Measurements from ENCODE around the gene IQSEC1. TPM values are rescaled to one million over a fixed set of nuclear protein-coding genes. Genes with fewer than 3 reads are reported as not detected.
"Not testable (repeated sequence)": the region's sequence is repeated elsewhere in the genome, so short reads cannot be mapped to it uniquely, and the experiment has no call there.

Gene IQSEC1
- total and polyA plus RNA-seq, 10 of the 15 experiments (the other 5 are each of a cell fraction or from before 2014, with no cell fraction given): 0.92 to 55.2 (median 8.5) TPM

DNA sequence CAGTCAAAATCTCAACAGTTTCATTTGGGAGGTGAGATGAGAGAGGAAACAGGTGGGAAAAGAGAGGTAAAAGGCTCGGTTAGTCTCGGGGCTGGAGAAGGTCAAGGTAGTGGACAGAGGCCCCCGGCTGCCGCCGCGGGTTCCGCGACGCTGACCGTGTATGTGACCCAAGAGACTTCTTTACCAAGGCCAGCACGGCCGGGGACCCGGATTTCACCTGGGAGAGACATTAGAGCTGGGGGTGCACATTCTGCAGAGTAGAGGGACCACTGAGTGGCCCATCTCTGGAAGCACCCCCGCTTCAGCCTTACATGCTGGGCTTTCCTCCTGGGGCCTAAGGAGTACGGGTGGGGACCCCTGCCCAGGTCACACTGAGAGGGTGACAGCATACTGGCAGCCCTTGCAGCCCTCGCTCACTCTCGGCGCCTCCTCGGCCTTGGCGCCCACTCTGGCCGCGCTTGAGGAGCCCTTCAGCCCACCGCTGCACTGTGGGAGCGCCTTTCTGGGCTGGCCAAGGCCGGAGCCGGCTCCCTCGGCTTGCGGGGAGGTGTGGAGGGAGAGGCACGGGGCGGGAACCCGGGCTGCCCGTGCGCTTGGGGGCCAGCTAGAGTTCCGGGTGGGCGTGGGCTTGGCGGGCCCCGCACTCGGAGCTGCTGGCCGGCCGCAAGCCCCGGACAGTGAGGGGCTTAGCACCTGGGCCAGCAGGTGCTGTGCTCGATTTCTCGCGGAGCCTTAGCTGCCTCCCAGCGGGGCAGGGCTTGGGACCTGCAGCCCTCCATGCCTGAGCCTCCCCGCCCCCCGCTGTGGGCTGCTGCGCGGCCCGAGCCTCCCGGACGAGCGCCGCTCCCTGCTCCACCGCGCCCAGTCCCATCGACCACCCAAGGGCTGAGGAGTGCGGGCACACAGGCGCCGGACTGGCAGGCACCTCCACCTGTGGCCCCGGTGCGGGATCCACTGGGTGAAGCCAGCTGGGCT is 190.6 kb downstream of the IQSEC1 start (continued):
- TF ChIP-seq ASH2L (IDR thresholded peaks at IDR 0.05; ENCODE audit: borderline replicate concordance, low read depth) (no peak), BRCA1 (IDR thresholded peaks at IDR 0.05; ENCODE audit: low read depth, low read length) (no peak)

DNA sequence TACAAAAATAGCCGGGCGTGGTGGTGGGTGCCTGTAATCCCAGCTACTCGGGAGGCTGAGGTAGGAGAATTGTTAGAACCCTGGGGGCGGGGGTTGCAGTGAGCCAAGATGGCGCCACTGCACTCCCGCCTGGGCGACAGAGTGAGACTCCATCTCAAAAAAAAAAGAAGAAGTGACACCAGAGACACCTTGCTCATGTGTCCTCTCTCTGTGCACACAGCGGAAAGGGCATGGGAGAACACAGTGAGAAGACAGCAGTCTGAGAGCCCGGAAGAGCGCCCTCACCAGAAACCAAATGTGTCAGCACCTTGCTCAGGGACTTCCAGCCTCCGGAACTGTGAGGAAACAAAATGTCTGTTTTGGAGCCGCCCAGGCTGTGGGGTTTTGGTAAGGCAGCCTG is 191.4 kb downstream of the IQSEC1 start:
- Histone ChIP-seq H3K4me1 (ENCODE audit: control insufficient read depth, insufficient read depth, low read length) (peaks cover 34% of the 10 kb centered on the region), H3K27ac (ENCODE audit: control insufficient read depth, insufficient read depth) (0 out of 2 replicates have a peak overlapping the region, but pooled peaks have one; percentile 50), H3K4me2 (ENCODE audit: control insufficient read depth, insufficient read depth) (0 out of 2 replicates have a peak overlapping the region, but pooled peaks have one; percentile 44)
- 27% methylated on average over 10 of the region's 12 CpGs for WGBS (ENCODE audit: insufficient coverage, insufficient replicate concordance, low lambda C conversion rate, missing lambda C conversion rate)
- BruUV-seq (replicated peaks); intact Hi-C loops (cut with micrococcal nuclease; ENCODE audit: unreplicated experiment); H3K36me3 ChIP-seq (ENCODE audit: control insufficient read depth in 2 of 2, insufficient read depth in 2 of 2, low read length in 1 of 2); in situ Hi-C loops (cut with MboI); H3K9ac ChIP-seq (ENCODE audit: control insufficient read depth, insufficient read depth, low read length); H2AFZ ChIP-seq (ENCODE audit: control insufficient read depth, low read depth, low read length); H3K79me2 ChIP-seq (ENCODE audit: control insufficient read depth, insufficient read depth, low read length); POLR2A ChIA-PET; SMC1A ChIA-PET (ENCODE audit: uncharacterized antibody, unreplicated experiment); H3K4me3 ChIP-seq; H4K20me1 ChIP-seq (ENCODE audit: control insufficient read depth, insufficient read depth); CTCF ChIA-PET; H3K9me3 ChIP-seq (replicated peaks; ENCODE audit: control insufficient read depth, insufficient read depth, low read length); H3K27me3 ChIP-seq (replicated peaks in 1 of 2; ENCODE audit: control insufficient read depth in 2 of 2, insufficient read depth in 2 of 2, low read length in 1 of 2); FAIRE-seq; DNase-seq (ENCODE audit: low read depth, low spot score): not testable (repeated sequence)
- TF ChIP-seq, protein P1, sequence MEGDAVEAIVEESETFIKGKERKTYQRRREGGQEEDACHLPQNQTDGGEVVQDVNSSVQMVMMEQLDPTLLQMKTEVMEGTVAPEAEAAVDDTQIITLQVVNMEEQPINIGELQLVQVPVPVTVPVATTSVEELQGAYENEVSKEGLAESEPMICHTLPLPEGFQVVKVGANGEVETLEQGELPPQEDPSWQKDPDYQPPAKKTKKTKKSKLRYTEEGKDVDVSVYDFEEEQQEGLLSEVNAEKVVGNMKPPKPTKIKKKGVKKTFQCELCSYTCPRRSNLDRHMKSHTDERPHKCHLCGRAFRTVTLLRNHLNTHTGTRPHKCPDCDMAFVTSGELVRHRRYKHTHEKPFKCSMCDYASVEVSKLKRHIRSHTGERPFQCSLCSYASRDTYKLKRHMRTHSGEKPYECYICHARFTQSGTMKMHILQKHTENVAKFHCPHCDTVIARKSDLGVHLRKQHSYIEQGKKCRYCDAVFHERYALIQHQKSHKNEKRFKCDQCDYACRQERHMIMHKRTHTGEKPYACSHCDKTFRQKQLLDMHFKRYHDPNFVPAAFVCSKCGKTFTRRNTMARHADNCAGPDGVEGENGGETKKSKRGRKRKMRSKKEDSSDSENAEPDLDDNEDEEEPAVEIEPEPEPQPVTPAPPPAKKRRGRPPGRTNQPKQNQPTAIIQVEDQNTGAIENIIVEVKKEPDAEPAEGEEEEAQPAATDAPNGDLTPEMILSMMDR (IDR thresholded peaks at IDR 0.05 in 2 of 3, conservative IDR thresholded peaks at IDR 0.05 in 1 of 3; ENCODE audit: control insufficient read depth in 2 of 3, extremely low read depth in 1 of 3, insufficient read depth in 1 of 3, low read depth in 3 of 3, low read length in 3 of 3): peak in 2 of 3 experiments; percentile 5 to 25; a peak in 1 of 6 replicates
- TF ChIP-seq SPI1 (IDR thresholded peaks at IDR 0.05; ENCODE audit: borderline replicate concordance, insufficient read depth, low read depth, low read length) (peak; percentile 31; the same call in 1 of the 2 replicates), YY1 (IDR thresholded peaks at IDR 0.05; ENCODE audit: low read depth, low read length) (peak; percentile 73), RUNX3 (IDR thresholded peaks at IDR 0.05; ENCODE audit: low read length) (0 out of 2 replicates have a peak, but pooled peaks have one; percentile 10), ETV6 (conservative IDR thresholded peaks at IDR 0.05 in 1 of 2, IDR thresholded peaks at IDR 0.05 in 1 of 2; ENCODE audit: borderline replicate concordance in 1 of 2, low read depth in 1 of 2) (peak in 1 of 2 experiments; percentile 20; a peak in 1 of 4 replicates)
- TF ChIP-seq, protein P2, sequence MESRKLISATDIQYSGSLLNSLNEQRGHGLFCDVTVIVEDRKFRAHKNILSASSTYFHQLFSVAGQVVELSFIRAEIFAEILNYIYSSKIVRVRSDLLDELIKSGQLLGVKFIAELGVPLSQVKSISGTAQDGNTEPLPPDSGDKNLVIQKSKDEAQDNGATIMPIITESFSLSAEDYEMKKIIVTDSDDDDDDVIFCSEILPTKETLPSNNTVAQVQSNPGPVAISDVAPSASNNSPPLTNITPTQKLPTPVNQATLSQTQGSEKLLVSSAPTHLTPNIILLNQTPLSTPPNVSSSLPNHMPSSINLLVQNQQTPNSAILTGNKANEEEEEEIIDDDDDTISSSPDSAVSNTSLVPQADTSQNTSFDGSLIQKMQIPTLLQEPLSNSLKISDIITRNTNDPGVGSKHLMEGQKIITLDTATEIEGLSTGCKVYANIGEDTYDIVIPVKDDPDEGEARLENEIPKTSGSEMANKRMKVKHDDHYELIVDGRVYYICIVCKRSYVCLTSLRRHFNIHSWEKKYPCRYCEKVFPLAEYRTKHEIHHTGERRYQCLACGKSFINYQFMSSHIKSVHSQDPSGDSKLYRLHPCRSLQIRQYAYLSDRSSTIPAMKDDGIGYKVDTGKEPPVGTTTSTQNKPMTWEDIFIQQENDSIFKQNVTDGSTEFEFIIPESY (IDR thresholded peaks at IDR 0.05): peak; percentile 33; the same call in 1 of the 2 replicates
- peak; percentile 71 for ATAC-seq
- RAD21 ChIA-PET (ENCODE audit: unreplicated experiment): interaction anchor here (0.8 kb wide), 1 partner anchor 10 kb away, joined by 3 read pairs; no protein-coding TSS in a partner anchor

Data from GM12878 (cell line).